Fibroblast of villous mesenchyme (primary cell): ENCODE data around the gene ZZZ3. TPM values are rescaled to one million over a fixed set of nuclear protein-coding genes. Genes with fewer than 3 reads are reported as not detected.

Experiments
- DNase-seq: peaks from one replicate; pipeline ENCODE4 v3.0.0-alpha.2; 2010; ENCODE audit warnings: low read depth
- H3K4me3 ChIP-seq: 2 replicates; pipeline ENCODE4 v1.5.1; 2011; ENCODE audit warnings: low read depth, mild to moderate bottlenecking, low read length
- small RNA-seq: library from RNA; depleted of rRNA; stranded (forward); fragments of <200 nt; gene quantifications from one replicate; pipeline ENCODE3, GENCODE V24; 2012
- total RNA-seq: library from RNA; depleted of rRNA; stranded (reverse); fragments of >200 nt; gene quantifications from 2 replicates; pipeline ENCODE4 v1.2.3, GENCODE V29; 2012
- TF ChIP-seq, protein P1 (sequence below): IDR thresholded peaks from 2 replicates; pipeline ENCODE4 v1.5.1; 2012; ENCODE audit warnings: low read depth, mild to moderate bottlenecking, low read length; ENCODE audit not compliant: insufficient read depth

The ZZZ3 gene
- total RNA-seq, 1 donor: 94.6 TPM

DNA sequence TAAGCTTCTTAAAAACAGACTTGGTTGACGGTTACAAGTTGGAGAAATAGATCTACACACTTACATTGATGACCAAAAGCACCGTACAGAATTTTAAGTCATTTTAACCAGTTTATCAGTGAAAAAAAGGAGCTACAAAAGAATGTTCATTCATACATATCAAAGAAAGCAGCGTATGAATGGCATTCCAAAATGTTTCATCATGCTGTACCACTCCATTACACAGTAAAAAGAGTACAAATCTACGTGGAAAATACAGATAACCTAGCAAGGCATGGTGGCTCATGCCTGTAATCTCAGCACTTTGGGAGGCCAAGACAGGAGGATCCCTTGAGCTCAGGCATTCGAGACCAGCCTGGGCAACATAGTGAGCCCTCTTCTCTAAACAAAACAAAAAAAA, 40.3 kb downstream of the ZZZ3 start:
- no peak overlapping the region for H3K4me3 ChIP-seq
- DNase-seq: no peak
- TF ChIP-seq, protein P1, sequence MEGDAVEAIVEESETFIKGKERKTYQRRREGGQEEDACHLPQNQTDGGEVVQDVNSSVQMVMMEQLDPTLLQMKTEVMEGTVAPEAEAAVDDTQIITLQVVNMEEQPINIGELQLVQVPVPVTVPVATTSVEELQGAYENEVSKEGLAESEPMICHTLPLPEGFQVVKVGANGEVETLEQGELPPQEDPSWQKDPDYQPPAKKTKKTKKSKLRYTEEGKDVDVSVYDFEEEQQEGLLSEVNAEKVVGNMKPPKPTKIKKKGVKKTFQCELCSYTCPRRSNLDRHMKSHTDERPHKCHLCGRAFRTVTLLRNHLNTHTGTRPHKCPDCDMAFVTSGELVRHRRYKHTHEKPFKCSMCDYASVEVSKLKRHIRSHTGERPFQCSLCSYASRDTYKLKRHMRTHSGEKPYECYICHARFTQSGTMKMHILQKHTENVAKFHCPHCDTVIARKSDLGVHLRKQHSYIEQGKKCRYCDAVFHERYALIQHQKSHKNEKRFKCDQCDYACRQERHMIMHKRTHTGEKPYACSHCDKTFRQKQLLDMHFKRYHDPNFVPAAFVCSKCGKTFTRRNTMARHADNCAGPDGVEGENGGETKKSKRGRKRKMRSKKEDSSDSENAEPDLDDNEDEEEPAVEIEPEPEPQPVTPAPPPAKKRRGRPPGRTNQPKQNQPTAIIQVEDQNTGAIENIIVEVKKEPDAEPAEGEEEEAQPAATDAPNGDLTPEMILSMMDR: no peak

DNA sequence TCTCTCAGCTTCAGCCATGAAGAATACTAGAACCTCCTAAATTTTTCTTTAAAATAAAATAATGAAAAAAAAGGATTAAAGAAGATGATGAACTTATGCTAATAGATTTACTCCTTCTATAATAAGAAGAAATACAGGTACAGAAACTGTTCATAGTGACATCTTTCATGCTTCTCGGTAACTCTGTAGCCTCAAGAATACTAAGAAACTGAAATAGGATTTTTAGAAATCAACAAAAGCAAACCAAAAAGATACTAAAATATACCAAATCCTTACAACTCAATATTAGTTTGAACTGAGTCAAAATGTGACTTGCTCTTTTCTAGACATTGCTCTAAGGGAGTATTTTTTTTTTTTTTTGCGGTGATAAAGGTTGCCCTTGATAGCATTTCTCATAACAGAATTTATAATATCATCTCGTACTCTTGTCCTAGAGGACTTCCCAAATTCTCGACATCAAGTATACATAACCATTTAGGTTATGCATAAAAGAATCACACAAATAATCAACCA, 42.8 kb downstream of the ZZZ3 start:
- no peak for DNase-seq
- TF ChIP-seq, protein P1: no peak
- no peak overlapping the region for H3K4me3 ChIP-seq

DNA sequence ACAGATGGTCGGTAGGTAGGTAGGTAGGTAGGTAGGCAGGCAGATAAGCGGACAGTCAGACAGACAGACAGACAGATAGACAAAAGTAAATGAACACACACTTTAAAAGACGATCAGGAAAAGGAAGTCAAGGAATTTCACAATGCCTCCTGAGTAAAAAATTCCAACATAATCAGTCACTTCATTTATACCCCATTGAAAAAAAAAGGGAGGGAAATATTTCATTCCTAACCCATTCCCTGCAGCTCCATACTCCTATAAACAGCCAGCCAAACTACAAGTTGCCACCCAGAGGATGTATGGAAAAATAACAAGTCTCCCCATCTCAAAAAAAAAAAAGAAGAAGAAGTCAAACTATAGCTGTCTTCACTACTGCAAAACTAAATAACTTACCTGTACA, 43.4 kb downstream of the ZZZ3 start:
- H3K4me3 ChIP-seq: no peak overlapping the region
- TF ChIP-seq, protein P1: no peak
- DNase-seq: peak; percentile 17

DNA sequence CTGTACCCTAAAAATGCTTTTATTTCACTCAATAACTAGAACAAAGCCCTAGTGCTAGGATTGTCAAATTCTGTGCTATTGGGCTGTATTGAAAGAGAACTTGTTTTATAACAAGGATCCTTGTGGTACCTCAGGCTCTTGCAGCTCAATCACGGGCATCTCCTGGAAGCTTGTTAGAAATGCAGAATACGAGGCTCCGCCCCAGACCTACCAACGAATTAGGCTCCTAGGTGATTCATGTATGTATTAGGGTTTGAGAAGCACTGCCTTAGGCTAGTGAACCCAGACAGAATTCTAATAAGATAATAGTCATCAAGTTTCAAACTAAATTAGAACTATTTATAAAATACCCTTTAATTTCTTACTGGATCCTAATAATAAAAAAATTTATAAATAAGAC, 45.6 kb downstream of the ZZZ3 start:
- no peak for DNase-seq
- TF ChIP-seq, protein P1: no peak
- no peak overlapping the region for H3K4me3 ChIP-seq

Small RNA genes lying within 50 kb of the gene (small RNA-seq; reads per million reads assigned to genes)
- gene RN7SL370P: not detected

Other genes starting within 250 kb of the ZZZ3 start
- 79.2 and 120 TPM in 2 replicates for gene USP33, start 77.2 kb upstream of the ZZZ3 start, total RNA-seq
- 10.0 and 16.8 TPM in 2 replicates for gene MIGA1, start 97.0 kb upstream of the ZZZ3 start, total RNA-seq
- gene NEXN, start 206.0 kb upstream of the ZZZ3 start, total RNA-seq: 16.8 and 19.3 TPM in 2 replicates